NB4 (cell line): Measurements from ENCODE around the gene C1QTNF8.

Experiments
- POLR2A ChIP-seq: IDR thresholded peaks from 2 replicates; pipeline ENCODE4 v1.6.1; 2011; ENCODE audit warnings: mild to moderate bottlenecking; ENCODE audit not compliant: insufficient read length; ENCODE audit errors: extremely low read depth
- TF ChIP-seq, protein P1 (sequence below): IDR thresholded peaks from one replicate; pipeline ENCODE4 v1.5.1; 2012; ENCODE audit warnings: low read depth, low read length

DNA sequence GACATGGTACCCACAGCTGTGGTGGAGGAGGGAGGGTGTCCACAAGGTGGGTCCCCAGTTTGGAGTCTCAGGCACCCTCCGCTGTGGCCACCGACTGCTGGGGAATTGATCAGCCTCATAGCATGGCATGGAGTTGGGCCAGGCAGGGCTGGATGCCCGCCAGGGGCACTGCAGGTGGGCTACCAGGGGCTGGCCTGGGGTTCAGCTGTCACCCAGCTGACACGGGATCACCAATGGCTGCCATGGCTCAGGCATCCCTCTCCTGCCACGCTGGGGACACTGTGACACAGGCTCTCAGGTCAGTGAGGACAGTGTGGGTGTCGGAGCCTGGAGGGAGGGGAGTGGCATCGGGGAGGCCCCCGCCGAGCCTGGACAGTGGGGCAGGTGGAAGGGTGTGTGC, 43.3 kb downstream of the C1QTNF8 start:
- TF ChIP-seq, protein P1, sequence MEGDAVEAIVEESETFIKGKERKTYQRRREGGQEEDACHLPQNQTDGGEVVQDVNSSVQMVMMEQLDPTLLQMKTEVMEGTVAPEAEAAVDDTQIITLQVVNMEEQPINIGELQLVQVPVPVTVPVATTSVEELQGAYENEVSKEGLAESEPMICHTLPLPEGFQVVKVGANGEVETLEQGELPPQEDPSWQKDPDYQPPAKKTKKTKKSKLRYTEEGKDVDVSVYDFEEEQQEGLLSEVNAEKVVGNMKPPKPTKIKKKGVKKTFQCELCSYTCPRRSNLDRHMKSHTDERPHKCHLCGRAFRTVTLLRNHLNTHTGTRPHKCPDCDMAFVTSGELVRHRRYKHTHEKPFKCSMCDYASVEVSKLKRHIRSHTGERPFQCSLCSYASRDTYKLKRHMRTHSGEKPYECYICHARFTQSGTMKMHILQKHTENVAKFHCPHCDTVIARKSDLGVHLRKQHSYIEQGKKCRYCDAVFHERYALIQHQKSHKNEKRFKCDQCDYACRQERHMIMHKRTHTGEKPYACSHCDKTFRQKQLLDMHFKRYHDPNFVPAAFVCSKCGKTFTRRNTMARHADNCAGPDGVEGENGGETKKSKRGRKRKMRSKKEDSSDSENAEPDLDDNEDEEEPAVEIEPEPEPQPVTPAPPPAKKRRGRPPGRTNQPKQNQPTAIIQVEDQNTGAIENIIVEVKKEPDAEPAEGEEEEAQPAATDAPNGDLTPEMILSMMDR: no peak
- TF ChIP-seq POLR2A: no peak
